OCI-LY7 (cell line): ENCODE data around the gene AMDHD1. TPM values are rescaled to one million over a fixed set of nuclear protein-coding genes. Genes with fewer than 3 reads are reported as not detected.
"Not testable (repeated sequence)": the region's sequence is repeated elsewhere in the genome, so short reads cannot be mapped to it uniquely, and the experiment has no call there.

ENCODE experiments used
- BruUV-seq: library from RNA; stranded (reverse); fragments of 400-500 nt; replicated peaks from 2 replicates; lab custom pipeline; 2021; lab: Mats Ljungman, UMichigan
- CTCF ChIA-PET: fragments of 300-600 bp; sonication (Branson Sonifier 250); formaldehyde crosslinking; loops from one replicate; lab custom pipeline; 2022; ENCODE audit warnings: antibody characterized with exemption; ENCODE audit not compliant: unreplicated experiment; lab: Charles Lee
- POLR2A ChIA-PET: fragments of 300-600 bp; sonication (Branson Sonifier 250); formaldehyde crosslinking; loops from one replicate; lab custom pipeline; 2022; ENCODE audit warnings: antibody characterized with exemption; lab: Charles Lee
- DNase-seq: peaks from one replicate; pipeline ENCODE4 v3.0.0-alpha.2; 2015; ENCODE audit warnings: low spot score
- H2AFZ ChIP-seq: fragments of 200-600 bp; sonication (generic), shearing (Covaris generic); 2 replicates; pipeline ENCODE4 v1.6.1; 2014; ENCODE audit warnings: mild to moderate bottlenecking, antibody characterized with exemption, low read length, moderate library complexity
- H3K27ac ChIP-seq: fragments of 200-600 bp; sonication (generic); 2 replicates; pipeline ENCODE4 v1.5.1; 2014; ENCODE audit warnings: mixed run types, low read depth, mild to moderate bottlenecking, moderate library complexity, low read length, inconsistent platforms; ENCODE audit not compliant: poor library complexity, severe bottlenecking
- H3K36me3 ChIP-seq: fragments of 200-600 bp; sonication (generic); 2 replicates; pipeline ENCODE4 v1.6.1; 2014; ENCODE audit warnings: mild to moderate bottlenecking, antibody characterized with exemption, low read length, moderate library complexity, mixed read lengths; ENCODE audit not compliant: insufficient read depth
- H3K4me1 ChIP-seq: fragments of 200-600 bp; sonication (generic); 2 replicates; pipeline ENCODE4 v1.5.1; 2014; ENCODE audit warnings: mild to moderate bottlenecking, low read length; ENCODE audit not compliant: insufficient read depth, poor library complexity, severe bottlenecking
- H3K4me2 ChIP-seq: fragments of 200-600 bp; sonication (generic); 2 replicates; pipeline ENCODE4 v1.6.1; 2014; ENCODE audit warnings: mild to moderate bottlenecking, low read length
- H3K4me3 ChIP-seq: fragments of 200-600 bp; sonication (generic); 2 replicates; pipeline ENCODE4 v1.5.1; 2014; ENCODE audit warnings: mild to moderate bottlenecking, low read depth, low read length; ENCODE audit not compliant: poor library complexity, severe bottlenecking
- H3K79me2 ChIP-seq: fragments of 200-600 bp; sonication (generic); 2 replicates; pipeline ENCODE4 v1.6.1; 2016; ENCODE audit warnings: low read depth, mild to moderate bottlenecking, low read length, moderate library complexity, mixed read lengths; ENCODE audit not compliant: insufficient read depth
- H3K9me2 ChIP-seq: fragments of 200-600 bp; sonication (generic); 2 replicates; pipeline ENCODE4 v1.6.1; 2016; ENCODE audit warnings: mild to moderate bottlenecking, low read length, mixed read lengths; ENCODE audit not compliant: insufficient read depth
- H3K9me3 ChIP-seq: fragments of 200-600 bp; sonication (generic); 2 replicates; pipeline ENCODE4 v1.6.1; 2014; ENCODE audit warnings: mild to moderate bottlenecking, mixed run types, low read length, mixed read lengths
- H4K20me1 ChIP-seq: fragments of 200-600 bp; sonication (generic); 2 replicates; pipeline ENCODE4 v1.6.1; 2014; ENCODE audit warnings: mild to moderate bottlenecking, antibody characterized with exemption, low read length, moderate library complexity, mixed read lengths; ENCODE audit not compliant: insufficient read depth
- CTCF ChIP-seq: fragments of 200-600 bp; sonication (generic); conservative IDR thresholded peaks from 2 replicates; pipeline ENCODE4 v1.5.1; 2014; ENCODE audit warnings: mild to moderate bottlenecking, antibody characterized with exemption, low read length, moderate library complexity, mixed read lengths
- EZH2phosphoT487 ChIP-seq: fragments of 200-600 bp; sonication (generic); IDR thresholded peaks from 2 replicates; pipeline ENCODE4 v1.6.1; 2018; ENCODE audit warnings: low read depth, borderline replicate concordance, mild to moderate bottlenecking, mixed run types, antibody characterized with exemption, low read length, moderate library complexity, mixed read lengths
- intact Hi-C: fragments of 100-400 bp; cut with micrococcal nuclease; formaldehyde crosslinking; loops from one replicate; pipeline ENCODE4 v1.10.0; 2022; ENCODE audit not compliant: unreplicated experiment
- total RNA-seq, 2 experiments: library from RNA; depleted of rRNA in 1 of 2; stranded (reverse); fragments of >200 nt in 1 of 2; shearing (Covaris generic) in 1 of 2; gene quantifications; 2 replicates each; pipeline ENCODE4 v1.2.3, GENCODE V29; 2014 to 2022

Gene AMDHD1
- total RNA-seq, 2 experiments from 2014 or later, result 0.50 to 2.8 TPM

DNA sequence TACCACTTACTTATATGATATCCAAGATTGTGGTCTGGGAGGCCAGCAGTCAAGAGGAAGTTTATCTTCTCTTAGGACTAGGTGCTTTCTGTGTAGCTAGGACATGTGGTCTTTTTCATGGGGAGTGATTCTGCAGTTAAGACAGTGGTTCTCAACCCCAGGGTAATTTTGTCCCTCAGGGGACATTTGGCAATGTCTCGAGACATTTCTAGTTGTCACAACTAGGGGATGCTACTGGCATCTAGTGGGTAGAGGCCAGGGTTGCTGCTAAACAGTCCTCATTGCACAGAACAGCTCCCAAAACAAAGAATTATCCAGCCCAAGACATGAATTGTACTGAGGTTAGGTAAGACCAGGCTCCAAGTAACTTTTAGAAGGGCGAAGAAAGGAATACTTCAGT, 20.0 kb downstream of the AMDHD1 start:
- ChIA-PET POLR2A (interaction anchor here (1.0 kb wide), 1 partner anchor 97 kb away, joined by 3 read pairs; no protein-coding TSS in a partner anchor), CTCF (no interaction called here)
- Histone ChIP-seq H3K36me3 (no peaks in the 10 kb centered on the region), H3K4me2 (no peak overlapping the region), H3K4me3 (no peak overlapping the region), H3K4me1 (no peaks in the 10 kb centered on the region), H4K20me1 (no peaks in the 10 kb centered on the region), H2AFZ (no peak overlapping the region), H3K79me2 (no peaks in the 10 kb centered on the region), H3K9me2 (no peaks in the 10 kb centered on the region), H3K27ac (no peak overlapping the region), H3K9me3 (no peaks in the 10 kb centered on the region)
- intact Hi-C loops, result loop anchor here (2.0 kb wide), 1 partner anchor 44 kb away; no protein-coding TSS in a partner anchor
- TF ChIP-seq EZH2phosphoT487 (no peak), CTCF (peak; percentile 68)
- DNase-seq, result peak; percentile 33
- BruUV-seq, result no TSS peak

- Histone ChIP-seq H3K27ac (no peak overlapping the region), H3K36me3 (no peaks in the 10 kb centered on the region), H4K20me1 (no peaks in the 10 kb centered on the region), H3K9me3 (no peaks in the 10 kb centered on the region), H3K4me1 (no peaks in the 10 kb centered on the region), H3K9me2 (no peaks in the 10 kb centered on the region), H3K4me3 (no peak overlapping the region), H2AFZ (no peak overlapping the region), H3K4me2 (no peak overlapping the region), H3K79me2 (no peaks in the 10 kb centered on the region)
- ChIA-PET POLR2A (no interaction called here), CTCF (no interaction called here)
- BruUV-seq, result no TSS peak
- no peak for DNase-seq
- intact Hi-C loops, result no loop called here
- TF ChIP-seq CTCF (no peak), EZH2phosphoT487 (no peak)
These were observed 23.2 kb downstream of the AMDHD1 start for GRCh38 chr12:95966287-95966870.

- no peak for DNase-seq
- H3K4me2 ChIP-seq, result no peak overlapping the region
- CTCF ChIA-PET, result no interaction called here
- H3K4me3 ChIP-seq, result no peak overlapping the region
- no peaks in the 10 kb centered on the region for H3K9me3 ChIP-seq
- no peaks in the 10 kb centered on the region for H3K4me1 ChIP-seq
- H3K9me2 ChIP-seq, result no peaks in the 10 kb centered on the region
- no peaks in the 10 kb centered on the region for H4K20me1 ChIP-seq
- POLR2A ChIA-PET, result interaction anchor here (0.6 kb wide), 1 partner anchor 29 kb away, joined by 3 read pairs; no protein-coding TSS in a partner anchor
- no TSS peak for BruUV-seq
- no peak overlapping the region for H2AFZ ChIP-seq
- H3K79me2 ChIP-seq, result no peaks in the 10 kb centered on the region
- intact Hi-C loops, result no loop called here
- no peak overlapping the region for H3K27ac ChIP-seq
- no peaks in the 10 kb centered on the region for H3K36me3 ChIP-seq
- TF ChIP-seq CTCF, result no peak
- no peak for TF ChIP-seq EZH2phosphoT487
These were observed 24.2 kb downstream of the AMDHD1 start for GRCh38 chr12:95967301-95967700.

DNA sequence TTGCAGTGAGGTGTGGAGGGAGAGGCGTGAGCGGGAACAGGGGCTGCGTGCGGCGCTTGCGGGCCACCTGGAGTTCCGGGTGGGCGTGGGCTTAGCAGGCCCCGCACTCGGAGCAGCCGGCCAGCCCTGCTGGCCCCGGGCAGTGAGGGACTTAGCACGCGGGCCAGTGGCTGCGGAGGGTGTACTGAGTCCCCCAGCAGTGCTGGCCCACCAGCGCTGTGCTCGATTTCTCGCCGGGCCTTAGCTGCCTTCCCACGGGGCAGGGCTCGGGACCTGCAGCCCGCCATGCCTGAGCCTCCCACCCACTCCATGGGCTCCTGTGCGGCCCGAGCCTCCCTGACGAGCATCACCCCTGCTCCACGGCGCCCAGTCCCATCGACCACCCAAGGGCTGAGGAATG, 26.0 kb downstream of the AMDHD1 start:
- H3K4me1 ChIP-seq, H3K4me2 ChIP-seq, H3K36me3 ChIP-seq, BruUV-seq, intact Hi-C loops, H3K27ac ChIP-seq, H3K4me3 ChIP-seq, POLR2A ChIA-PET, H2AFZ ChIP-seq, H3K79me2 ChIP-seq, H4K20me1 ChIP-seq, CTCF ChIA-PET, H3K9me2 ChIP-seq, DNase-seq, H3K9me3 ChIP-seq: not testable (repeated sequence)
